HG02763 (cell line): ENCODE measurements around the gene PRRG4.
A peak's percentile ranks its signal among the peaks of the same experiment; 100 is the strongest.
"Not testable (repeated sequence)": the region's sequence is repeated elsewhere in the genome, so short reads cannot be mapped to it uniquely, and the experiment has no call there.

Experiments used
- ATAC-seq: cut with Tn5 transposase; IDR thresholded peaks from one replicate; pipeline ENCODE4 v1.9.1; 2021; ENCODE audit warnings: mild to moderate bottlenecking, moderate library complexity; ENCODE audit not compliant: unreplicated experiment

PRRG4 gene

GRCh38 chr11:32829157-32829679 is 509 bp upstream of the PRRG4 start:
- peak; percentile 37 for ATAC-seq

GRCh38 chr11:32830413-32830738 is 649 bp downstream of the PRRG4 start:
- ATAC-seq = no peak

- ATAC-seq = no peak
Observed at GRCh38 chr11:32830796-32831195, 1.1 kb downstream of the PRRG4 start.

- ATAC-seq = no peak
Observed at GRCh38 chr11:32831221-32831620, 1.5 kb downstream of the PRRG4 start.

DNA sequence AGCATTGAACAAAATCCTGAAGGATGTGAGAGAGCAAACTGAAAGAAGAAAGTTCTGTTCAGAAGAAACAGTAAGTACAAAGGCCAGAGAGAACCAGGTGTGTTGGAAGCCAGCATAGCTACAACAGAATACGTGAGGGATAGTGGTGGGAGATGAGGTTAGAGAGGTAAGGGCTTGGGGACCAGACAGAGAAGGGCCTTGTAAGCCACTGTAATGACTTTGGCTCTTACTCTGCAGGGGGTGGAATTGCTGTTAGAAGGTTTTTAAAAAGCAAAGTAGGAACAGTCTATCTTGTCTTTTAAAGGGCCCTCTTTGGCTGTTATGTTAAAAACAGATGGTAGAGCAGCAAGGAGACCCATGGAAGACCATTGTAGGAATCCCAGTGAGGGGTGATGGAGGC is 4.2 kb downstream of the PRRG4 start:
- ATAC-seq = no peak

- ATAC-seq = no peak
Observed at GRCh38 chr11:32836946-32837345, 7.2 kb downstream of the PRRG4 start.

GRCh38 chr11:32838505-32839274 is 9.0 kb downstream of the PRRG4 start:
- no peak for ATAC-seq

DNA sequence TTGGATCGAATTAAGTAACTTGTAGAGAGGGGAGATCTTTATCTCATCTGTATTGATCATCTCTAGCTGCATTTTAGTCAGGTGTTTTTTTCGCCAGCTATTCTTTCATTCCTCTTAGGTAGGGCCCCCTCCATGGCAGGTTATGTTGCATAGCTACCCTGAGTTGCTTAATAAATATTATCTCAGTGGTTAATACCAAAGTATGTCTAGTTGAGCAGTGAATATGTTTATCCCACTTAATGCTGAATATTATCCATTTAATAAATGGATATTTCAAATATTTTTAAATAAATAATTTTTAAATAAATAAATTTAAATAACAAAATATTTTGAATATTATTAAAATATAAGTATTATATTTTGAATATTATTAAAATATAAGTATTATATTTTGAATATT is 9.6 kb downstream of the PRRG4 start:
- ATAC-seq = no peak

- ATAC-seq = no peak
Observed at GRCh38 chr11:32840587-32840986, 10.9 kb downstream of the PRRG4 start.

- no peak for ATAC-seq
Observed at GRCh38 chr11:32843544-32843943, 13.8 kb downstream of the PRRG4 start.

- ATAC-seq = no peak
Observed at GRCh38 chr11:32847511-32847910, 17.8 kb downstream of the PRRG4 start.

DNA sequence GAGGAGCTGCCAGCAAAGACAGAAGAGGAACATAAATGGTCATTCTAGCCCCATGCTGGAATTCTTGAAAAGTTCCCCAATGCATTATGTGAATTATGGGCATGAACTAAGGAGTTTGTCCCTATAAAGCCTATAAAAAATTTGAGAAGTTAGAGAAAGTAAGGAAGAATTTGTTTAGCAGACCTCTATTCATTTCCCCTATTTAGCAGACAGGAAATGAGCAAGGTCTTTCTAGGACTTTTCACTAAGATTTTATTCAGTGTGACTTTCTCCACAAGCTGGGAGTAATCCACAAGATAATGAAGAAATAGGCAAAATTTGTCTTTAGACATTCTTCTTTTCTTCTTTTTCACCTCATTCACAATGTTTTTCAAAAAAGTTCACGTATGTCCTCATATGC is 20.0 kb downstream of the PRRG4 start:
- no peak for ATAC-seq

DNA sequence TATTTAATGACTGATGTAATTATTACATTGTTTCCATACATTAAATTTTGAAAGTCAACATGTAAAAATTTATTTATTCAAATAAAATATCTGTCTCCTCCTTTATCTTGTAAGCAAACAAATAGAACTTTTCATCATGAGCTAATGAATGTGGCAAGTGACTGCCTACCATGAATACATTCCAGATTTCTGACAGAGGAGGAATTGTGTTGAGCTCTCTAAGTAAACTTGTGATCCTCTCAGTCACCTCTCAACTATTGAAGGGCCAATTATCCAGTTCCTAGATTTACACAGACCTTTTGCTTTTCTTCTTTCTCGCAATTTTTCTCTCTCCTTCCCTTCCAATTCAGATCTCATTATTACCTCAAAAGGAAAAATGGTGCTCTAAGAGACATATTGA is 21.5 kb downstream of the PRRG4 start:
- no peak for ATAC-seq

GRCh38 chr11:32852207-32852606 is 22.5 kb downstream of the PRRG4 start:
- no peak for ATAC-seq

DNA sequence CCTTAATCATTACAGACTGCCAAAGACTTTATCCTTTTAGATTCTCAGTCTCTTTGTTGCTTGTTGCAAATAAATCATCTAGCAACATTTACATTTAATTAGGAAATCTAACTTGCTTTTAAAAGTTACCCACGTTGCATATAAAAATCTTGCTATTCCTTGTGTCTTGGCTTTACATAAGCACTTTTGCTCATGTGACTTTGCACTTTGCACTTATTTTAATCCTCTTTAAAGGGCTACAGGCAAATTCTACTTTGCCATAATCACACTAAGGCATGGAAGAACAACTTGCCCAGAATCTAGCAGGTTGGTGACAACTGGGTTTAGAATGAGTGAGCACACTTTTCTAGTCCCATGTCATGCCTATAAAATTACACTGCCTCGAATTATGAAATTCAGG is 25.9 kb downstream of the PRRG4 start:
- no peak for ATAC-seq

DNA sequence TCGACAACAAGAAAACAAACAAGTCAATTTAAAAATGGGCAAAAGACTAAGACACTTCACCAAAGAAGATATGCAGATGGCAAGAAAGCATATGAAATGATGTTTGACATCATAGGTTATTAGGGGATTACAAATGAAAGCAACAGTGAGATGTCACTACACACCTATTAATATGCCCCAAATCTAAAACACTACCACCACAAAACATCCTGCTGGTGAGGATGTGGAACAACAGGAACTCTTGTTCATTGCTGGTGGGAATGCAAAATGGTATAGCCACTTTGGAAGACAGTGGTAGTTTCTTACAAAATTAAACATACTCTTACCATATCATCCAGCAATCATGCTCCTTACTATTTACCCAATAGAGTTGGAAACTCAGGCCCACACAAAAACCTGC is 29.0 kb downstream of the PRRG4 start:
- ATAC-seq = no peak

- ATAC-seq = no peak
Observed at GRCh38 chr11:32861850-32862577, 32.3 kb downstream of the PRRG4 start.

- no peak for ATAC-seq
Observed at GRCh38 chr11:32864555-32864954, 34.8 kb downstream of the PRRG4 start.

DNA sequence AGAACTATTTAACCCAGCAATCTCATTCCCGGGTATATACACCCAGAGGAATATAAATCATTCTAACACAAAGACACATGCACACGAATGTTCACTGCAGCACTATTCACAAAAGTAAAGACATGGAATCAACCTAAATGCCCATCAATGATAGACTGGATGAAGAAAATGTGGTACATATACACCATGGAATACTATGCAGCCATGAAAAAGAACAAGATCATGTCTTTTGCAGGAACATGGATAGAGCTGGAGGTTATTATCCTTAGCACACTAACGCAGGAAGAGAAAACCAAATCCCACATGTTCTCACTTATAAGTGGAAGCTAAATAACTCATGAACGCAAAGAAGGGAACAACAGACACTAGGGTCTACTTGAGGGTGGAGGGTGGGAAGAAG is 39.0 kb downstream of the PRRG4 start:
- not testable (repeated sequence) for ATAC-seq

DNA sequence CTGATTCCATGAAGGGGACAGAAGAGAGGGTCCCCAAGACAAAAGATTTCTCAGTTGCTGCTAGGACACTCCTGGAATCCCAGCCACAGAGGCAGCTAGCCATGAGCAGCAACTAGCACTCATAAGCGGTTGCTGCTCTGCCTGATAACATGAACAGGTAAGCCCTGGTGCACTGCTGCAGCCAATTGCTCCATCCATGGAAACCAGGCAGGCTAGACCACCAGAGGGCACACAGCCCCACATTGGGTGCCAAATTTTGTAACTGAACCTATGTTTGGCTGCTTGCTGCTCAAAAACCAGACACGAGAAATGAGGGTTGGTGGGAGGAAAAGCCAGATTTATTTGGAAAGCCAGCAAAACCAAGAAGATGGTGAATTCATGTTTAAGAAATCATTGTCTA is 40.9 kb downstream of the PRRG4 start:
- no peak for ATAC-seq

GRCh38 chr11:32874132-32874531 is 44.4 kb downstream of the PRRG4 start:
- no peak for ATAC-seq

DNA sequence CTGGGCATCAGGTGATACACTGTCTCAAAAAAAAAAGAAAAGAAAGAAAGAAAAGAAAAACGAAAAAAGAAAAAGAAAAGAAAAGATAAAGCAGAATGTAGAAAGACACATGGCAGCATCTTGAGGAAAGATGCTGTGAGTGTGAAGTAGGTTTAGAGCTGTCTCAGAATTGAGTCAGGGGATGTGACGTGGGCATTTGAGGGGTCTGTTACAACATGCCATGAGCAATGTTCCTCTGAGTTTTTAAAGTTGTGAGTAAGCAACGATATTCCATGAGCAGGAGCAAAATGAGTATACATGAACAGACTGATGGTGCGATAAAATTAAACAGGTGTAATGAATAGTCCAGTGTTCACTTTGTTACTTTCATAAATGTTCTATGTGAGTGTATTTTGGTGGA is 51.6 kb downstream of the PRRG4 start:
- ATAC-seq = no peak
